ENCODE results near the gene PYHIN1.

The PYHIN1 gene

DNA sequence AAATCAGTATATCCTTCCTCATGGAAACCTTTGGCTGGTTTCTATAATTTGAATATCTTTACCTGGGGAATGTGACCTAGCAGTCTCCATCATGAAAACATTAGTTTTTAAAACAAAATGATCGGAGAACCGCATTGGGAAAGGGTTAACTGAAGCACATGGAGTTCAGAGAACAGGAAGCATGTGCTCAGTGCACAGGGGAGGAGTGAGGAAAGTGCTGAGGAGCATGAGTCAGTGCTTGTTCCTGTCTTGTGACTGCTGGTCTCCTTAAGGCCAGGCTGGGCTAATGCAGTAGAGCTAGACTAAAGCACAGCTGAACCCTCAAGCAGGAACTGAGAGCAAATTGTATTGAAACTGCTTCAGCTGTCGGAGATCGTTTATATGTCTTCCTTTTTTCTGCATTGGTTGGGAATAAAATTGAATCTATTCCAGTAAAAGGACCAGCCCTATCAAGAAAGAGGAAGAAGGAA is 84.1 kb downstream of the PYHIN1 start:
- no peak for DNase-seq
- Histone ChIP-seq H3K9me3 (no peaks in the 10 kb centered on the region), H3K36me3 (no peaks in the 10 kb centered on the region), H3K27me3 (no peaks in the 10 kb centered on the region), H3K4me3 (ENCODE audit: low read depth, low read length) (no peak overlapping the region), H3K4me1 (no peaks in the 10 kb centered on the region)
- TF ChIP-seq, protein P1, sequence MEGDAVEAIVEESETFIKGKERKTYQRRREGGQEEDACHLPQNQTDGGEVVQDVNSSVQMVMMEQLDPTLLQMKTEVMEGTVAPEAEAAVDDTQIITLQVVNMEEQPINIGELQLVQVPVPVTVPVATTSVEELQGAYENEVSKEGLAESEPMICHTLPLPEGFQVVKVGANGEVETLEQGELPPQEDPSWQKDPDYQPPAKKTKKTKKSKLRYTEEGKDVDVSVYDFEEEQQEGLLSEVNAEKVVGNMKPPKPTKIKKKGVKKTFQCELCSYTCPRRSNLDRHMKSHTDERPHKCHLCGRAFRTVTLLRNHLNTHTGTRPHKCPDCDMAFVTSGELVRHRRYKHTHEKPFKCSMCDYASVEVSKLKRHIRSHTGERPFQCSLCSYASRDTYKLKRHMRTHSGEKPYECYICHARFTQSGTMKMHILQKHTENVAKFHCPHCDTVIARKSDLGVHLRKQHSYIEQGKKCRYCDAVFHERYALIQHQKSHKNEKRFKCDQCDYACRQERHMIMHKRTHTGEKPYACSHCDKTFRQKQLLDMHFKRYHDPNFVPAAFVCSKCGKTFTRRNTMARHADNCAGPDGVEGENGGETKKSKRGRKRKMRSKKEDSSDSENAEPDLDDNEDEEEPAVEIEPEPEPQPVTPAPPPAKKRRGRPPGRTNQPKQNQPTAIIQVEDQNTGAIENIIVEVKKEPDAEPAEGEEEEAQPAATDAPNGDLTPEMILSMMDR (IDR thresholded peaks at IDR 0.05; ENCODE audit: low read depth, low read length): no peak

DNA sequence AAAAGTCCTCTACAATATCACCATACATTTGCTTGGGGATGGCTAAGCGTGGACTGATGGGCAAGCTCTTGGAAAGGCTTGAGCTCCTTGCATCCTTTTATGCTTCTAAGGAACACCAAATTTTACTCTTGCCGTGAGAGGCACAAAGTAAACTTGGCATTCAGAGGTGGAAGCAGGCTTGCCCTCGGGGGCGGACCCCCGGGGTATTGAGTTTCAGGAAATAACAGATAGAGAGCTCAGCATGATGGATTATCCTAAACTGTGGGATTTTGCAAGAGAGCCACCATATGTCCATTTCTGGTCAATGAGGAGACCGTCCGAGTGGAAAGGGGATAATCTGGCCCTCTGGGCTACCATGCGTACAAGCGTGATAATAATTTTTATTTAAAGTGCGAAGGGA is 92.4 kb downstream of the PYHIN1 start:
- H3K9me3 ChIP-seq: no peaks in the 10 kb centered on the region

DNA sequence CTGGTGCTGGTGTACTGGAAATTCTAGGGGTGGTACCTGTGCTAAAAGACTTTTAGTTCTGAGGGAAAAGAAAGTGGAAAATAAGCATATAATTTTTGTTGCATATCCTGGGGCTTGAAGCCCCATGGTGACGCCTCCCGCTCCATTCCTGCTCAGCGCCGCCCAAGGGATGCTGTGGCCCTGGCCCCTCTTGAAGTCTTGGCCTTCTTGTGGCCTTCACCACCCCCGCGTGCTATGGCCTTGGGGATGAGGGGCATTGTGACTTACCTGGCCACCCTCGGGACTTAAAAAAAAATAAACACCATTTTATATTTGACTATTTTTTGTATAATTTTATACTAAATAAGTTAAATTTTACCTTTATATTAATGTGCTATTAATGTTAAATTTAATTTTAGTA is 93.7 kb downstream of the PYHIN1 start:
- Histone ChIP-seq H3K9me3 (no peaks in the 10 kb centered on the region), H3K4me3 (ENCODE audit: low read depth, low read length) (no peak overlapping the region), H3K4me1 (no peaks in the 10 kb centered on the region), H3K36me3 (no peaks in the 10 kb centered on the region), H3K27me3 (no peaks in the 10 kb centered on the region)
- TF ChIP-seq, protein P1 (IDR thresholded peaks at IDR 0.05; ENCODE audit: low read depth, low read length): no peak
- DNase-seq: no peak

More for the DNA sequence above, 92.4 kb downstream of the PYHIN1 start:
- no peaks in the 10 kb centered on the region for H3K36me3 ChIP-seq
- TF ChIP-seq, protein P1 (IDR thresholded peaks at IDR 0.05; ENCODE audit: low read depth, low read length): no peak
- no peaks in the 10 kb centered on the region for H3K4me1 ChIP-seq
- no peak overlapping the region for H3K4me3 ChIP-seq (ENCODE audit: low read depth, low read length)
- no peak for DNase-seq
- H3K27me3 ChIP-seq: no peaks in the 10 kb centered on the region
